CD4-positive, alpha-beta T cell (primary cell): ENCODE results near the gene NPIPB6. TPM values are rescaled to one million over a fixed set of nuclear protein-coding genes. Genes with fewer than 3 reads are reported as not detected.

ENCODE experiments used
- ATAC-seq: fragments of 200-7000 bp; cut with Tn5 transposase; one replicate; pipeline ENCODE4 v1.10.0; 2022; ENCODE audit warnings: mild to moderate bottlenecking; ENCODE audit not compliant: poor library complexity
- CTCF ChIA-PET: fragments of 350-600 bp; sonication (Branson Sonifier 250); formaldehyde crosslinking; loops from one replicate; lab custom pipeline; 2021; ENCODE audit warnings: antibody characterized with exemption, inconsistent platforms; lab: Charles Lee
- POLR2A ChIA-PET: fragments of 350-600 bp; sonication (Branson Sonifier 250); formaldehyde crosslinking; loops from one replicate; lab custom pipeline; 2021; ENCODE audit warnings: antibody characterized with exemption, inconsistent platforms; lab: Charles Lee
- DNase-seq, 14 experiments: peaks; one replicate each; pipeline ENCODE4 v3.0.0-alpha.2; 2013 to 2020; ENCODE audit warnings: mixed read lengths in 2 of 14
- H3K27ac ChIP-seq, 2 donors: one replicate each; pipeline versions ENCODE4 v1.5.1 to v1.7.0; 2013; ENCODE audit warnings: low read length in 2 of 2, low read depth in 1 of 2, mild to moderate bottlenecking in 1 of 2
- H3K27me3 ChIP-seq, 2 experiments: 1 replicate in 1 of 2; 2 replicates in 1 of 2; pipeline versions ENCODE4 v1.6.1 to v1.7.0; 2013; ENCODE audit warnings: low read length in 2 of 2, control low read depth in 1 of 2, mild to moderate bottlenecking in 1 of 2, moderate library complexity in 1 of 2; ENCODE audit not compliant: insufficient read depth in 2 of 2, control insufficient read depth in 1 of 2
- H3K36me3 ChIP-seq: one replicate; pipeline ENCODE4 v1.6.1; 2013; ENCODE audit warnings: low read length, control low read depth; ENCODE audit not compliant: insufficient read depth
- H3K4me1 ChIP-seq: one replicate; pipeline ENCODE4 v1.6.1; 2013; ENCODE audit warnings: low read length, control low read depth; ENCODE audit not compliant: insufficient read depth
- H3K4me3 ChIP-seq: one replicate; pipeline ENCODE4 v1.5.1; 2013; ENCODE audit warnings: mild to moderate bottlenecking, low read length, moderate library complexity
- H3K9me3 ChIP-seq, 2 experiments: 1 replicate in 1 of 2; 2 replicates in 1 of 2; pipeline versions ENCODE4 v1.6.1 to v1.7.0; 2013; ENCODE audit warnings: low read length in 2 of 2, mild to moderate bottlenecking in 2 of 2, control low read depth in 1 of 2, moderate library complexity in 1 of 2; ENCODE audit not compliant: control insufficient read depth in 1 of 2, insufficient read depth in 1 of 2
- H3K27ac Mint-ChIP-seq: one replicate; pipeline ENCODE4 v1.8.0; 2020; ENCODE audit warnings: mixed read lengths
- H3K27me3 Mint-ChIP-seq: one replicate; pipeline ENCODE4 v1.8.0; 2021; ENCODE audit warnings: mixed read lengths
- H3K36me3 Mint-ChIP-seq: one replicate; pipeline ENCODE4 v1.8.0; 2021; ENCODE audit warnings: low read depth, mixed read lengths
- H3K4me1 Mint-ChIP-seq: one replicate; pipeline ENCODE4 v1.8.0; 2021; ENCODE audit warnings: low read depth, mixed read lengths
- H3K4me3 Mint-ChIP-seq: one replicate; pipeline ENCODE4 v1.8.0; 2020; ENCODE audit warnings: mild to moderate bottlenecking, mixed read lengths
- H3K9me3 Mint-ChIP-seq: one replicate; pipeline ENCODE4 v1.8.0; 2020; ENCODE audit warnings: mixed read lengths
- CTCF ChIP-seq: fragments of 200-600 bp; IDR thresholded peaks from one replicate; pipeline ENCODE4 v1.8.0; 2022; ENCODE audit warnings: antibody characterized with exemption, mild to moderate bottlenecking
- intact Hi-C, 2 experiments: fragments of 100-400 bp; cut with DNase I in 1 of 2; cut with micrococcal nuclease in 1 of 2; formaldehyde crosslinking; loops; one replicate each; pipeline versions ENCODE4 v1.15.1 to v1.9.0; 2023 to 2025; cut with DNase I, micrococcal nuclease
- total RNA-seq, 174 experiments: library from RNA in 2 of 174; stranded (reverse) in 2 of 174; gene quantifications; one replicate each; pipeline ENCODE4 v1.2.3 and lab custom pipeline; 2021 to 2026

The NPIPB6 gene
- total RNA-seq, 2 experiments from 2014 or later: 2.3 to 2.4 TPM

DNA sequence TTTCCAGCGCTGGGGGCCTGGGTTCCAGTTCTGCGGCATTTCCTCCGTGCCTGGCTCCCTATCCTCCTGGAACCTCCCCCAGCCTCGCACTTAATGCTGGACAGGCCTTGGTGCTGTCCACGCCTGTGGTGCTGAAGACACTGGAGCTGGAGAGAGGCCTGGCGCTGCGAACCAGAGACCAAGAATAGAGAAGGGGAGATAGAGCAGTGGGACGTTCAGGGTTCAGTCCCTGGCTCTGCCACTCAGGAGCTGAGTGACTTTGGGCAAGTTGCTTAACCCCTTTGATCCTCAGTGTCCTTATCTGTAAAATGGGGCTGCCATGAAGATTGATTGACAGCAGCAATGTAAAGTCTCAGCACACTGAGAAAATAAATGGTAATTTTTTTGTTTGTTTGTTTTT is 59.1 kb downstream of the NPIPB6 start:
- DNase-seq (no peak), ATAC-seq (peak; percentile 34)
- peaks cover 57% of the 10 kb centered on the region for H3K4me1 Mint-ChIP-seq
- POLR2A ChIA-PET: interaction anchor here (0.5 to 2.6 kb wide), 4 partner anchors 8 to 643 kb away, joined by 3 to 10 read pairs (median 3); partner anchors contain the start of gene SBK1
- no peak for TF ChIP-seq CTCF
- H3K4me3 ChIP-seq: no peak overlapping the region
- intact Hi-C loops: no loop called here
- no peaks in the 10 kb centered on the region for H3K9me3 Mint-ChIP-seq
- peaks cover 46% of the 10 kb centered on the region for H3K36me3 Mint-ChIP-seq
- H3K36me3 ChIP-seq: no peaks in the 10 kb centered on the region
- H3K27me3 Mint-ChIP-seq: no peaks in the 10 kb centered on the region
- no peak overlapping the region for H3K4me3 Mint-ChIP-seq
- peak overlapping the region; percentile 65 for H3K27ac Mint-ChIP-seq
- CTCF ChIA-PET: no interaction called here
- no peak overlapping the region for H3K27ac ChIP-seq
- no peaks in the 10 kb centered on the region for H3K27me3 ChIP-seq
- no peaks in the 10 kb centered on the region for H3K9me3 ChIP-seq
- H3K4me1 ChIP-seq: peaks cover 39% of the 10 kb centered on the region

DNA sequence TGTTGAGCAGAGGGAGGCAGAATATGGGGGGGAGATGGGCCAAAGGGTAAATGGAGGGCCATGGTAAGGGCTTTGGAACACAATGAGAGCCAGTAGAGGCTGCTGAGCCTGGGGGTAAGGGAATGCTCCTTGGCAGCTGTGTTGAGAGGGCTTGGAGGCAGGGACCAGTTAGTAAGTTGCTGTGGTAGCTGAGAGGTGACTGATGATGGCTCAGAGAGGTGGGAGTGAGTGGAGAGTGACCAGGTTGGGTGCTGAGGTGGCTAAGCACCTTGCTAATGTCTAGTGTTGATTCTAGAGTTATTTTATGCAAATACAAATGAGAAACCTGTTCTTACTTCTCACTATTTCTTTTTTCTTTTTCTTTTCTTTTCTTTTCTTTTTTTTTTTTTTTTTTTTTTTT is 60.2 kb downstream of the NPIPB6 start:
- Histone ChIP-seq H3K36me3 (no peaks in the 10 kb centered on the region), H3K27me3 (no peaks in the 10 kb centered on the region), H3K4me3 (no peak overlapping the region), H3K27ac (no peak overlapping the region), H3K4me1 (peaks cover 44% of the 10 kb centered on the region), H3K9me3 (no peaks in the 10 kb centered on the region)
- Mint-ChIP-seq H3K27ac (peak overlapping the region; percentile 40), H3K27me3 (no peaks in the 10 kb centered on the region), H3K4me1 (peaks cover 56% of the 10 kb centered on the region), H3K4me3 (no peak overlapping the region), H3K36me3 (peaks cover 43% of the 10 kb centered on the region), H3K9me3 (no peaks in the 10 kb centered on the region)
- DNase-seq (no peak), ATAC-seq (no peak)
- ChIA-PET CTCF (no interaction called here), POLR2A (interaction anchor here (2.6 kb wide), 1 partner anchor 11 kb away, joined by 10 read pairs; the partner anchor contains the start of gene SBK1)
- TF ChIP-seq CTCF: no peak
- intact Hi-C loops: no loop called here

DNA sequence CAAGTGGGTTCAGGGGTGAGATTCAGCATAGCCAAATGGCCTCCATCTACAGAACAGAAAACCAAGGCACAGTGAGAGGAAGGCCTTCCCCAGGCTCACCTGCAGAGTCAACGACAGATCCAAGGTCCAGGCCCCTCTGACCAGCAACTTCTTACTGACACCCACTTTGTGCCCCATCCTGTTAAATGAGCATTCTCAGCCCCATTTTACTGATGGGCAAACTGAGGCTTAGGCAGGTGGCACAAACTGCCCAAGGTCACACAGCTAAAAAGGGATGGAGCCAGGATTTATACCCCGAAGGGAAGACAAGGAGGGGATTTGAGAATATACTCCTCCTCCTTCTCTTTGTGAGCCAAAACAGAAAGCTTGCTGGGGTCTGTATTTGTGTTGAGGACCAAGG is 61.7 kb downstream of the NPIPB6 start:
- Mint-ChIP-seq H3K4me3 (no peak overlapping the region), H3K27me3 (no peaks in the 10 kb centered on the region), H3K9me3 (no peaks in the 10 kb centered on the region), H3K4me1 (peaks cover 65% of the 10 kb centered on the region), H3K36me3 (peaks cover 52% of the 10 kb centered on the region), H3K27ac (peak overlapping the region; percentile 36)
- Histone ChIP-seq H3K4me3 (no peak overlapping the region), H3K27me3 (no peaks in the 10 kb centered on the region), H3K4me1 (peaks cover 59% of the 10 kb centered on the region), H3K9me3 (no peaks in the 10 kb centered on the region), H3K36me3 (no peaks in the 10 kb centered on the region), H3K27ac (no peak overlapping the region)
- ATAC-seq (no peak), DNase-seq (no peak)
- intact Hi-C loops: no loop called here
- ChIA-PET CTCF (no interaction called here), POLR2A (interaction anchor here (2.0 to 7.4 kb wide), 2 partner anchors 8 to 9 kb away, joined by 6 to 50 read pairs; partner anchors contain the start of gene SBK1)
- no peak for TF ChIP-seq CTCF
